Cardiac muscle cell (in vitro differentiated cells and primary cell): ENCODE data around the gene GNPDA2. TPM values are rescaled to one million over a fixed set of nuclear protein-coding genes. Genes with fewer than 3 reads are reported as not detected.
A peak's percentile ranks its signal among the peaks of the same experiment; 100 is the strongest.

Source experiments
- DNase-seq, 2 donors: peaks; one replicate each; pipeline versions ENCODE4 v3.0.0 to v3.0.0-alpha.2; 2010 to 2017; ENCODE audit warnings: low read depth in 1 of 2, low spot score in 1 of 2
- H3K27ac ChIP-seq: fragments of 200-600 bp; sonication (generic); 2 replicates; pipeline ENCODE4 v1.5.1; 2016
- H3K27me3 ChIP-seq: fragments of 200-600 bp; sonication (generic); 2 replicates; pipeline ENCODE4 v1.6.0; 2016; ENCODE audit warnings: control low read depth
- H3K36me3 ChIP-seq: fragments of 200-600 bp; sonication (generic); 2 replicates; pipeline ENCODE4 v1.5.1; 2016; ENCODE audit warnings: control low read depth
- H3K4me1 ChIP-seq: fragments of 200-600 bp; sonication (generic); 2 replicates; pipeline ENCODE4 v1.8.1; 2017; ENCODE audit warnings: low read depth, mild to moderate bottlenecking, mixed run types
- H3K4me3 ChIP-seq: fragments of 200-600 bp; sonication (generic); 2 replicates; pipeline ENCODE4 v1.5.1; 2016; ENCODE audit warnings: mild to moderate bottlenecking
- H3K9me3 ChIP-seq: fragments of 200-600 bp; sonication (generic); 2 replicates; pipeline ENCODE4 v1.5.1; 2017; ENCODE audit warnings: low read depth, mild to moderate bottlenecking, control low read depth
- CTCF ChIP-seq: IDR thresholded peaks from 2 replicates; pipeline ENCODE4 v1.5.1; 2012; ENCODE audit warnings: low read depth, mild to moderate bottlenecking, low read length
- polyA plus RNA-seq: library from polyadenylated mRNA; unstranded; fragments of >200 nt; fragmentation: Nextera tagmentation; extraction: Ambion mirVana; gene quantifications from 2 replicates; pipeline ENCODE4 v1.2.1, GENCODE V29; 2016
- total RNA-seq: library from RNA; depleted of rRNA; stranded (reverse); fragments of >200 nt; gene quantifications from 2 replicates; pipeline ENCODE4 v1.2.3, GENCODE V29; 2016

GNPDA2 gene
- total and polyA plus RNA-seq, 2 experiments from 2014 or later = 10.0 to 17.3 TPM

GRCh38 chr4:44684648-44685047, 41.7 kb downstream of the GNPDA2 start:
- TF ChIP-seq CTCF = no peak
- Histone ChIP-seq H3K36me3 (peaks cover 64% of the 10 kb centered on the region), H3K9me3 (no peaks in the 10 kb centered on the region)

DNA sequence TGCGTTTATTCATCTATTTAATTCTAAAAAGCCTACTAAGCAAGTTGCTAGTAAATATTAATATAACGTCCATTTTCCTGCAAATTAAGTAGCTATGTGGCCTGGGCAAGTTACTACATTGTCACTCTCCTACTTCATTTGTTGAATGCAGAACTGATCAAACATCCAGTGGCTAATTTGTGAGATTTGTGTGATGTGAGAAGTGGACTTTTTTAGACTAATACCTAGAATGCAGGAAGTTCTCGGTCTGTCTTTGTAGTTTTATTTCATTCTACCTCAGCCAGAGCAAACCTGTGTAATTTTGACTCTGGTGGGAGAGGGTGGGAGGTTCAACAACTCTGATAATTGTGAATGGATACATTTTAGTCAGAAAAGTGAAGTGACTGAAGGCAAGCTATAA, 47.3 kb downstream of the GNPDA2 start:
- H3K9me3 ChIP-seq = no peaks in the 10 kb centered on the region
- H3K36me3 ChIP-seq = peaks cover 22% of the 10 kb centered on the region
- H3K27ac ChIP-seq = peak overlapping the region; percentile 90
- no peak for DNase-seq
- TF ChIP-seq CTCF = no peak
- H3K4me1 ChIP-seq = peaks cover 10% of the 10 kb centered on the region
- H3K4me3 ChIP-seq = peak overlapping the region; percentile 58
- H3K27me3 ChIP-seq = no peaks in the 10 kb centered on the region

More at GRCh38 chr4:44684648-44685047, 41.7 kb downstream of the GNPDA2 start:
- H3K4me3 ChIP-seq = no peak overlapping the region
- no peak overlapping the region for H3K27ac ChIP-seq
- peaks cover 7% of the 10 kb centered on the region for H3K4me1 ChIP-seq
- DNase-seq = no peak
- no peaks in the 10 kb centered on the region for H3K27me3 ChIP-seq

GRCh38 chr4:44678094-44679041, 48.0 kb downstream of the GNPDA2 start, which contains the start of gene GUF1:
Gene GUF1 (plus strand): TSS chr4:44678420. CDS start chr4:44678623, 203 bp downstream.
- peaks cover 10% of the 10 kb centered on the region for H3K4me1 ChIP-seq
- H3K4me3 ChIP-seq = peak within 1 kb of the TSS; percentile 58
- H3K27me3 ChIP-seq = no peaks in the 10 kb centered on the region
- peak; percentile 92 to 93 for DNase-seq
- H3K36me3 ChIP-seq = peaks cover 15% of the 10 kb centered on the region
- H3K9me3 ChIP-seq = no peaks in the 10 kb centered on the region
- peak within 1 kb of the TSS; percentile 90 for H3K27ac ChIP-seq
- peak; percentile 2 for TF ChIP-seq CTCF

DNA sequence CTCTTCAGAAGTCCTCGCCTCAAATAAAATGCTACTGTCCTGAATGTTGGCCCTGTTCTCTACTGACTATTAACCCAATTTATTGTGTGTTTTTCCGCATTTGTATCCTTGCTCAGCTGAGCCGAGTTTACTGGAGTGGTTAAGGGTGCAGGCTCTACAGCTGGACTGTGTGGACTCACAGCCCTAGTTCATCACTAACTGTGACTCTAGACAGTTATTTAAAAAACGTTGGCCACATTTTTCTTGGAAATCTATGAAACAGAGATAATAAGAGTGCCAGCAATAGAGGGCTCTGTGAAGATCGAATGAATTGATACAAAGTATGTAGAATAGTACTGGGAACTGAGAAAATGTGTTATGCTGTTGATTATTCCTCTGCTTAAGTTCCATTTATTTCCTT, 51.0 kb downstream of the GNPDA2 start:
- H3K27ac ChIP-seq = no peak overlapping the region
- no peaks in the 10 kb centered on the region for H3K36me3 ChIP-seq
- H3K27me3 ChIP-seq = peaks cover 9% of the 10 kb centered on the region
- no peak overlapping the region for H3K4me3 ChIP-seq
- H3K4me1 ChIP-seq = peaks cover 10% of the 10 kb centered on the region
- no peak for DNase-seq
- TF ChIP-seq CTCF = no peak
- H3K9me3 ChIP-seq = no peaks in the 10 kb centered on the region

- Histone ChIP-seq H3K36me3 (no peaks in the 10 kb centered on the region), H3K9me3 (no peaks in the 10 kb centered on the region), H3K27ac (no peak overlapping the region), H3K27me3 (peaks cover 9% of the 10 kb centered on the region), H3K4me3 (no peak overlapping the region), H3K4me1 (peaks cover 1% of the 10 kb centered on the region)
- peak in 1 of 2 donors; percentile 2 for DNase-seq
- no peak for TF ChIP-seq CTCF
Observed at GRCh38 chr4:44674471-44674870, 51.9 kb downstream of the GNPDA2 start.
